ENCODE data around the gene PMPCA.

PMPCA gene

GRCh38 chr9:136395345-136396218 is 14.9 kb upstream of the PMPCA start:
- DNase-seq (ENCODE audit: extremely low read depth, low read depth) = no peak
- TF ChIP-seq, protein P1, sequence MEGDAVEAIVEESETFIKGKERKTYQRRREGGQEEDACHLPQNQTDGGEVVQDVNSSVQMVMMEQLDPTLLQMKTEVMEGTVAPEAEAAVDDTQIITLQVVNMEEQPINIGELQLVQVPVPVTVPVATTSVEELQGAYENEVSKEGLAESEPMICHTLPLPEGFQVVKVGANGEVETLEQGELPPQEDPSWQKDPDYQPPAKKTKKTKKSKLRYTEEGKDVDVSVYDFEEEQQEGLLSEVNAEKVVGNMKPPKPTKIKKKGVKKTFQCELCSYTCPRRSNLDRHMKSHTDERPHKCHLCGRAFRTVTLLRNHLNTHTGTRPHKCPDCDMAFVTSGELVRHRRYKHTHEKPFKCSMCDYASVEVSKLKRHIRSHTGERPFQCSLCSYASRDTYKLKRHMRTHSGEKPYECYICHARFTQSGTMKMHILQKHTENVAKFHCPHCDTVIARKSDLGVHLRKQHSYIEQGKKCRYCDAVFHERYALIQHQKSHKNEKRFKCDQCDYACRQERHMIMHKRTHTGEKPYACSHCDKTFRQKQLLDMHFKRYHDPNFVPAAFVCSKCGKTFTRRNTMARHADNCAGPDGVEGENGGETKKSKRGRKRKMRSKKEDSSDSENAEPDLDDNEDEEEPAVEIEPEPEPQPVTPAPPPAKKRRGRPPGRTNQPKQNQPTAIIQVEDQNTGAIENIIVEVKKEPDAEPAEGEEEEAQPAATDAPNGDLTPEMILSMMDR (IDR thresholded peaks at IDR 0.05; ENCODE audit: low read depth, low read length) = no peak

DNA sequence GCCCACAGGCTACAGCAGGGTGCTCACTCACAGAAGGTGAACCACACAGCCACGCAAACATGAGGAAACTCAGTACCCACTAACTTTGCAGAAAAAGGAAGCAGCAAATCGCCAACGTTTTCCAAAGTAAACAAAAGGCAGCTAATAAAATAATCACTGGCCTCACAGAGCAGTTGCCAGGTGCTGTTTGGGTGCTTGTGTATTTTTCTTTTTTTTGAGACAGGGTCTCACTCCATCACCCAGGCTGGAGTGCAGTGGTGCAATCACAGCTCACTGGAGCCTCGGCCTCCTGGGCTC is 14.3 kb upstream of the PMPCA start:
- no peak for DNase-seq (ENCODE audit: extremely low read depth, low read depth)
- TF ChIP-seq, protein P1 (IDR thresholded peaks at IDR 0.05; ENCODE audit: low read depth, low read length) = no peak

DNA sequence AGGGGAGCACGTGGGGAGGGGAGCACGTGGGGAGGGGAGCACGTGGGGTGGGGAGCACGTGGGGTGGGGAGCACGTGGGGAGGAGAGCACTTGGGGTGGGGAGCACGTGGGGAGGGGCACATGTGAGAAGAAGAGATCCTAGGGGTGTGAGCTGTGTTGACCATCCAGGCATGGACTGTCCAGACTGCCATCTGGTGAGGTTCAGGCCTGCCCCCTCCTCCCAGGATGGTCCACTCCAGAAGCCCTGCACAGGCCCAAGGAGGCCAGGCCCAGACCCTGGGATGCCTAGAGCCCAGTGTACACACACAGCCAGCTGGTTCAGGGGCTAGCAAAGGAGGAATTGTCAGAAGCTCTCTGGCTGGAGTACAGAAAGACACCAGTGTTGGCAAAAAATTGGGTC is 12.8 kb upstream of the PMPCA start:
- no peak for DNase-seq (ENCODE audit: extremely low read depth, low read depth)
- TF ChIP-seq, protein P1 (IDR thresholded peaks at IDR 0.05; ENCODE audit: low read depth, low read length) = no peak

DNA sequence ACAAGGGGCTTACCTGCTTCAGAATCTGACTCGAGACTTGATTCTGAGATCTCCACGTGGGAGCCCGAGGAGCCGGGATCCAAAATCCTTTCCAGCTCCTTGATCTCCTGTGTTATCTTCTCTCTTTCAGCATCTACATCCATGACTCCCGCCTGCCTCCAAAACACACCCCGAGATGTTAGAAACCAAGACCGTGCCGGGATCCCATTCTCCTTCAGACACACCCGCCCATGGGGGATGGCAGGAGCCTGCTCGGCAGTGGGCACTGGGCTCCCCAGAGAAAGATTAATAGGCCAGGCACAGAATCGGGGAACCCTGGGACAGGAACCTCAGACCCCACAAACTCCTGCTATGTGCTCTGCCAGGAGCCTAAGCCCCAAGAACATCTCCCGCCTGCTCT is 12.2 kb upstream of the PMPCA start:
- TF ChIP-seq, protein P1 (IDR thresholded peaks at IDR 0.05; ENCODE audit: low read depth, low read length) = no peak

GRCh38 chr9:136399176-136400037 is 11.1 kb upstream of the PMPCA start:
- TF ChIP-seq, protein P1 (IDR thresholded peaks at IDR 0.05; ENCODE audit: low read depth, low read length) = no peak
- DNase-seq (ENCODE audit: extremely low read depth, low read depth) = no peak

More for the DNA sequence above, 12.2 kb upstream of the PMPCA start:
- DNase-seq (ENCODE audit: extremely low read depth, low read depth) = no peak

- TF ChIP-seq, protein P1 (IDR thresholded peaks at IDR 0.05; ENCODE audit: low read depth, low read length) = peak; percentile 54
- peak; percentile 51 for DNase-seq (ENCODE audit: extremely low read depth, low read depth)
Observed at GRCh38 chr9:136400038-136400834, 10.2 kb upstream of the PMPCA start, which contains the start of gene SNAPC4. TSS of gene SNAPC4 (minus strand) at chr9:136400170. CDS start at chr9:136398428, 1,742 bp downstream.
